Trophoblast cell (in vitro differentiated cells and primary cell): ENCODE results near the gene MDM4.
"Not testable (repeated sequence)": the region's sequence is repeated elsewhere in the genome, so short reads cannot be mapped to it uniquely, and the experiment has no call there.

Source experiments
- DNase-seq, 2 donors: peaks; one replicate each; pipeline ENCODE4 v3.0.0-alpha.2; 2016
- H2AFZ ChIP-seq: 2 replicates; pipeline ENCODE4 v1.6.1; 2013; ENCODE audit warnings: low read length, moderate library complexity, mild to moderate bottlenecking; ENCODE audit not compliant: insufficient read depth, poor library complexity
- H2AK5ac ChIP-seq: 2 replicates; pipeline ENCODE4 v1.6.1; 2013; ENCODE audit warnings: mild to moderate bottlenecking, low read length
- H2BK120ac ChIP-seq: 2 replicates; pipeline ENCODE4 v1.6.1; 2013; ENCODE audit warnings: low read length, mild to moderate bottlenecking, moderate library complexity; ENCODE audit not compliant: insufficient read depth, poor library complexity
- H2BK12ac ChIP-seq: 2 replicates; pipeline ENCODE4 v1.6.1; 2013; ENCODE audit warnings: mild to moderate bottlenecking, low read length, moderate library complexity
- H2BK5ac ChIP-seq: 2 replicates; pipeline ENCODE4 v1.6.1; 2013; ENCODE audit warnings: low read length, low read depth, moderate library complexity, mild to moderate bottlenecking; ENCODE audit not compliant: poor library complexity
- H3K14ac ChIP-seq: 2 replicates; pipeline ENCODE4 v1.6.1; 2013; ENCODE audit warnings: mild to moderate bottlenecking, low read length
- H3K18ac ChIP-seq: 2 replicates; pipeline ENCODE4 v1.6.1; 2013; ENCODE audit warnings: mild to moderate bottlenecking, low read length
- H3K23ac ChIP-seq: 2 replicates; pipeline ENCODE4 v1.6.1; 2013; ENCODE audit warnings: low read length
- H3K27ac ChIP-seq: 2 replicates; pipeline ENCODE4 v1.5.1; 2013; ENCODE audit warnings: low read depth, mild to moderate bottlenecking, inconsistent platforms, low read length, moderate library complexity
- H3K27me3 ChIP-seq: 2 replicates; pipeline ENCODE4 v1.6.1; 2013; ENCODE audit warnings: inconsistent platforms, mild to moderate bottlenecking, low read length, moderate library complexity; ENCODE audit not compliant: insufficient read depth
- H3K36me3 ChIP-seq, 2 experiments: 1 replicate in 1 of 2; 2 replicates in 1 of 2; pipeline ENCODE4 v1.6.1; 2013; ENCODE audit warnings: low read length in 2 of 2, mild to moderate bottlenecking in 2 of 2, moderate library complexity in 1 of 2; ENCODE audit not compliant: insufficient read depth in 2 of 2, control insufficient read depth in 1 of 2
- H3K4ac ChIP-seq: 2 replicates; pipeline ENCODE4 v1.6.1; 2013; ENCODE audit warnings: low read depth, mild to moderate bottlenecking, low read length, moderate library complexity
- H3K4me1 ChIP-seq, 2 experiments: 1 replicate in 1 of 2; 2 replicates in 1 of 2; pipeline ENCODE4 v1.6.1; 2013; ENCODE audit warnings: low read length in 2 of 2, mild to moderate bottlenecking in 2 of 2, moderate library complexity in 1 of 2; ENCODE audit not compliant: insufficient read depth in 2 of 2, control insufficient read depth in 1 of 2
- H3K4me2 ChIP-seq: 2 replicates; pipeline ENCODE4 v1.6.1; 2013; ENCODE audit warnings: inconsistent platforms, mild to moderate bottlenecking, low read length, moderate library complexity
- H3K4me3 ChIP-seq: 2 replicates; pipeline ENCODE4 v1.5.1; 2013; ENCODE audit warnings: mild to moderate bottlenecking, low read depth, low read length, inconsistent platforms
- H3K79me1 ChIP-seq: one replicate; pipeline ENCODE4 v1.6.1; 2013; ENCODE audit warnings: low read length
- H3K79me2 ChIP-seq: 2 replicates; pipeline ENCODE4 v1.6.1; 2013; ENCODE audit warnings: low read length, mild to moderate bottlenecking; ENCODE audit not compliant: control insufficient read depth, insufficient read depth, poor library complexity
- H3K9ac ChIP-seq: 2 replicates; pipeline ENCODE4 v1.6.1; 2013; ENCODE audit warnings: mild to moderate bottlenecking, low read length
- H3K9me3 ChIP-seq: 2 replicates; pipeline ENCODE4 v1.6.1; 2013; ENCODE audit warnings: low read depth, mild to moderate bottlenecking, control low read depth, inconsistent platforms, low read length; ENCODE audit not compliant: insufficient read depth
- H4K12ac ChIP-seq: 2 replicates; pipeline ENCODE4 v1.6.1; 2013; ENCODE audit warnings: low read depth, mild to moderate bottlenecking, low read length, moderate library complexity
- H4K8ac ChIP-seq: 2 replicates; pipeline ENCODE4 v1.6.1; 2013; ENCODE audit warnings: low read depth, mild to moderate bottlenecking, low read length, moderate library complexity
- H4K91ac ChIP-seq: one replicate; pipeline ENCODE4 v1.6.1; 2013; ENCODE audit warnings: low read depth, mild to moderate bottlenecking, low read length, moderate library complexity
- WGBS: extraction: QIAGEN DNeasy Blood & Tissue Kit; methylation state at CpG from one replicate; pipeline ENCODE4 v1.1.7; 2013; ENCODE audit warnings: missing lambda C conversion rate; ENCODE audit not compliant: insufficient read length, insufficient coverage; ENCODE audit errors: extremely low coverage; 5-methylcytosine and 5-hydroxymethylcytosine counted together

The MDM4 gene

GRCh38 chr1:204483791-204484190 lies 32.4 kb upstream of the MDM4 start:
- Histone ChIP-seq H4K91ac (no peak overlapping the region), H3K4me1 (peaks cover 11 to 13% of the 10 kb centered on the region in 2 experiments), H3K9ac (no peak overlapping the region), H2BK12ac (no peak overlapping the region), H3K27ac (no peak overlapping the region), H2AK5ac (no peak overlapping the region), H3K36me3 (no peaks in the 10 kb centered on the region), H4K12ac (no peak overlapping the region), H3K23ac (no peak overlapping the region), H2BK120ac (no peak overlapping the region), H2AFZ (no peak overlapping the region), H3K27me3 (no peaks in the 10 kb centered on the region), H3K79me2 (no peaks in the 10 kb centered on the region), H3K4me2 (no peak overlapping the region), H3K4ac (no peak overlapping the region), H3K9me3 (peaks cover 2% of the 10 kb centered on the region), H3K14ac (no peak overlapping the region), H3K18ac (no peak overlapping the region), H3K79me1 (no peaks in the 10 kb centered on the region), H3K4me3 (no peak overlapping the region), H4K8ac (no peak overlapping the region), H2BK5ac (no peak overlapping the region)
- no CpG with 5 or more reads among the region's 7 CpGs for WGBS
- no peak for DNase-seq

GRCh38 chr1:204486513-204487255 lies 29.5 kb upstream of the MDM4 start:
- not testable (repeated sequence) for H3K4me3 ChIP-seq, H2BK120ac ChIP-seq, H3K9ac ChIP-seq, H3K9me3 ChIP-seq, H3K14ac ChIP-seq, H3K4me2 ChIP-seq, H2AFZ ChIP-seq, H2BK12ac ChIP-seq, H3K36me3 ChIP-seq, H4K8ac ChIP-seq, H3K79me1 ChIP-seq, H3K4ac ChIP-seq, H3K4me1 ChIP-seq, H2BK5ac ChIP-seq, H3K27ac ChIP-seq, H3K27me3 ChIP-seq, H3K18ac ChIP-seq, H3K23ac ChIP-seq, H3K79me2 ChIP-seq, H2AK5ac ChIP-seq, H4K91ac ChIP-seq, H4K12ac ChIP-seq
- no CpG with 5 or more reads among the region's 9 CpGs for WGBS
- peak; percentile 87 to 91 for DNase-seq

- Histone ChIP-seq H3K4ac (no peak overlapping the region), H3K18ac (no peak overlapping the region), H4K8ac (no peak overlapping the region), H4K12ac (no peak overlapping the region), H3K4me3 (no peak overlapping the region), H3K9me3 (no peaks in the 10 kb centered on the region), H2BK120ac (no peak overlapping the region), H3K23ac (no peak overlapping the region), H3K27me3 (no peaks in the 10 kb centered on the region), H3K4me2 (no peak overlapping the region), H2AK5ac (no peak overlapping the region), H2BK5ac (no peak overlapping the region), H2BK12ac (no peak overlapping the region), H3K4me1 (peaks cover 0 to under 1% of the 10 kb centered on the region in 2 experiments), H3K14ac (no peak overlapping the region), H3K9ac (no peak overlapping the region), H3K79me1 (no peaks in the 10 kb centered on the region), H4K91ac (no peak overlapping the region), H3K27ac (no peak overlapping the region), H3K79me2 (no peaks in the 10 kb centered on the region), H2AFZ (no peak overlapping the region), H3K36me3 (no peaks in the 10 kb centered on the region)
- DNase-seq = no peak
- WGBS = 100% methylated on average over 2 of the region's 5 CpGs
Measured at GRCh38 chr1:204487256-204487615, 29.0 kb upstream of the MDM4 start.

GRCh38 chr1:204491655-204492054 lies 24.6 kb upstream of the MDM4 start:
- no peak overlapping the region for H4K12ac ChIP-seq

More at GRCh38 chr1:204491655-204492054, 24.6 kb upstream of the MDM4 start:
- Histone ChIP-seq H3K4me3 (no peak overlapping the region), H3K79me2 (peaks cover 7% of the 10 kb centered on the region), H3K4ac (no peak overlapping the region), H3K4me2 (no peak overlapping the region), H3K9me3 (no peaks in the 10 kb centered on the region), H4K8ac (no peak overlapping the region), H3K27me3 (no peaks in the 10 kb centered on the region), H4K91ac (no peak overlapping the region), H2BK12ac (no peak overlapping the region), H2BK120ac (no peak overlapping the region), H3K36me3 (no peaks in the 10 kb centered on the region), H3K14ac (no peak overlapping the region), H2AK5ac (no peak overlapping the region), H3K23ac (no peak overlapping the region), H2AFZ (no peak overlapping the region), H3K18ac (no peak overlapping the region), H2BK5ac (no peak overlapping the region), H3K79me1 (peaks cover 18% of the 10 kb centered on the region), H3K4me1 (peaks cover 12 to 13% of the 10 kb centered on the region in 2 experiments), H3K27ac (no peak overlapping the region), H3K9ac (no peak overlapping the region)
- no peak for DNase-seq
